ENCODE data around the gene LMCD1. TPM values are rescaled to one million over a fixed set of nuclear protein-coding genes. Genes with fewer than 3 reads are reported as not detected.

Gene LMCD1
- polyA plus RNA-seq, 2 of the 4 experiments (the other 2 are of a cell fraction) = 64.3 to 85.4 TPM

DNA sequence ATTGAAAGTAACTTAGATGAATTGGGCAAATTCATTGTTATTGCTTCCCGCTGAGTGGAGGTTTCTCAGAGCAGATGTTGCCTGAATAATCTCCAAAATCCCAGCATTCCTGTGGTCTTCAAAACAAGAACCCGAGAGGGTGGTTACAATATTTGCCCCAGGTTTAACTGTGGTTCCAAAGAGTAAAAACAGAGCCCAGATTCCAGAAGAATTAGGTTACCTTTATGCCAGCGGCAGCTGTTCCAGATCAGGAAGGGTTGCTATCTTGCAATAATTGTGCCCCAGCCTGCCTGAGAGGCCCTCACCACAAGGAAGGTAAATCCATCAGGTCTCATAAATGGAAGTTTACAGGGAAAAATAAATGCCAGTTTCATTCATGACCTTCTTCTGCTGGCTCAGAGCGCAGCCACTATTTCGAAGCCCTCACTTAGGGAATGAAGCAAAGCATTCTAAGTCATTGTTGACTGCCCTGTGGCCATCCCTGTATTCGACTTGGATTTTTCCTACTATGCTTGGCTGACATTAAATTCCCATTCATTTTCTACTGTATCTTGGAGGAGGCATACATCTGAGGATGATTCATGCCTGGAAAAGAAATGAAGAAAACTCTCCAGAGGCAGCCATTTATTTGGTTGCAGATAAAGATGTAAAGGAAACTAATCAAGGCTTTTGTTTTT is 88.4 kb downstream of the LMCD1 start:
- FAIRE-seq (no peak), ATAC-seq (no peak)
- no peak overlapping the region for H3K4me3 ChIP-seq

DNA sequence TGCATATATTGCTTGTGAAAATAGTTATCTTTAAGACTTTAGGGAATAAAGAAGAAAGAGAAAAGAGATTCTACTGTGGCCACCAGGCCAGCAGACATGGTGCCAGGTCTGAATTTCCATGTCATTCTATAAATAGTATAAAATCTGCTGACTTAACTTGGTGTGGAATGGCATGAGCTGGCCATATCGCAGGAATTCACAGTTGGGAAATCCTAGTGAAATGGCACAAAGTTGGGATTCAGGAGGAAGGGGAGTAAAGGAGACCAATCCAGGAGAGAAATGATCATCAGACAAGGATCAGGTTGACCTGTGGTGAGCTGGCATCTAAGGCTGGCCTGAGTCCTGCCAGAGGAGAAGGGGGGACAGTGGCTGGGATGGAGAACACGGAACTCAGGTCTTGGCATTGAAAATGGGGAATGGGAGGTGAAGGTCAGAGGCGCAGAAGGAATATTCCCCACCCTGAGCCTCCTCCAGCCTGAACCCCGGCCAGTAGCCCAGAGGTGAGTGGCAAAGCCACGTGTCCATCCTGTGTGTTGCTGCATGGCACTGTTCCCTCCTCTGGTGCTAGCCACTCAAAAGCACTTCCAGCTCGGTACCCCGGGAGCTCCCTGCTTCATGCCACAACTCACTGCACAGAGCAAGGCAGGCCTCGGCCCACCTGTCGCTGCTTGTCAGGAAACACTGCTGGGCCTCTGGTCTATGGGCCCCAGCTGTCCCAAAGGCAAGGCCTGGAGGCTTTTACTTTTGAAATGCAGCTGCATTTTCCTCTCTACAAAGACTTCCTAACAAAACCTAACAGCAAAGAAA is 91.6 kb downstream of the LMCD1 start:
- CTCF ChIA-PET = interaction anchor here (1.1 to 1.4 kb wide), 3 partner anchors 13 to 176 kb away, joined by 3 to 5 read pairs (median 3); partner anchors contain the start of gene OXTR
- H3K9me3 ChIP-seq = no peaks in the 10 kb centered on the region
- H3K4me2 ChIP-seq = no peak overlapping the region
- FAIRE-seq (no peak), DNase-seq (ENCODE audit: low read depth in 1 of 2, low spot score in 1 of 2) (no peak), ATAC-seq (no peak; a peak in 1 of 6 replicates)
- 81% methylated on average over 7 of the region's 9 CpGs for WGBS (ENCODE audit: missing lambda C conversion rate)
- POLR2A ChIA-PET = no interaction called here
- no peak overlapping the region for H3K4me3 ChIP-seq
- no peak overlapping the region for H3K27ac ChIP-seq
- H3K4me1 ChIP-seq = no peaks in the 10 kb centered on the region
- TF ChIP-seq KDM1A (IDR thresholded peaks at IDR 0.05; ENCODE audit: low read depth) (no peak), JUN (IDR thresholded peaks at IDR 0.05) (no peak), FOSB (CRISPR knock-in tag; IDR thresholded peaks at IDR 0.05) (no peak), MAZ (IDR thresholded peaks at IDR 0.05; ENCODE audit: borderline replicate concordance, low read depth, low read length) (no peak), GATA3 (IDR thresholded peaks at IDR 0.05; ENCODE audit: borderline replicate concordance) (no peak), FOSL2 (IDR thresholded peaks at IDR 0.05) (no peak), FOSL2 (CRISPR knock-in tag; IDR thresholded peaks at IDR 0.05) (no peak), EHF (CRISPR knock-in tag; IDR thresholded peaks at IDR 0.05) (no peak), POLR2A (IDR thresholded peaks at IDR 0.05; ENCODE audit: low read length) (no peak), HOXB13 (CRISPR knock-in tag; IDR thresholded peaks at IDR 0.05; ENCODE audit: low read depth) (no peak), PHF8 (IDR thresholded peaks at IDR 0.05; ENCODE audit: borderline replicate concordance, low read depth) (no peak), RNF2 (IDR thresholded peaks at IDR 0.05; ENCODE audit: borderline replicate concordance, low read depth) (no peak), TFCP2L1 (CRISPR knock-in tag; IDR thresholded peaks at IDR 0.05) (no peak), RARB (CRISPR knock-in tag; IDR thresholded peaks at IDR 0.05) (no peak)
- TF ChIP-seq, protein P1, sequence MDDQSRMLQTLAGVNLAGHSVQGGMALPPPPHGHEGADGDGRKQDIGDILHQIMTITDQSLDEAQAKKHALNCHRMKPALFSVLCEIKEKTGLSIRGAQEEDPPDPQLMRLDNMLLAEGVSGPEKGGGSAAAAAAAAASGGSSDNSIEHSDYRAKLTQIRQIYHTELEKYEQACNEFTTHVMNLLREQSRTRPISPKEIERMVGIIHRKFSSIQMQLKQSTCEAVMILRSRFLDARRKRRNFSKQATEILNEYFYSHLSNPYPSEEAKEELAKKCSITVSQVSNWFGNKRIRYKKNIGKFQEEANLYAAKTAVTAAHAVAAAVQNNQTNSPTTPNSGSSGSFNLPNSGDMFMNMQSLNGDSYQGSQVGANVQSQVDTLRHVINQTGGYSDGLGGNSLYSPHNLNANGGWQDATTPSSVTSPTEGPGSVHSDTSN (IDR thresholded peaks at IDR 0.05) = no peak
- TF ChIP-seq, protein P2, sequence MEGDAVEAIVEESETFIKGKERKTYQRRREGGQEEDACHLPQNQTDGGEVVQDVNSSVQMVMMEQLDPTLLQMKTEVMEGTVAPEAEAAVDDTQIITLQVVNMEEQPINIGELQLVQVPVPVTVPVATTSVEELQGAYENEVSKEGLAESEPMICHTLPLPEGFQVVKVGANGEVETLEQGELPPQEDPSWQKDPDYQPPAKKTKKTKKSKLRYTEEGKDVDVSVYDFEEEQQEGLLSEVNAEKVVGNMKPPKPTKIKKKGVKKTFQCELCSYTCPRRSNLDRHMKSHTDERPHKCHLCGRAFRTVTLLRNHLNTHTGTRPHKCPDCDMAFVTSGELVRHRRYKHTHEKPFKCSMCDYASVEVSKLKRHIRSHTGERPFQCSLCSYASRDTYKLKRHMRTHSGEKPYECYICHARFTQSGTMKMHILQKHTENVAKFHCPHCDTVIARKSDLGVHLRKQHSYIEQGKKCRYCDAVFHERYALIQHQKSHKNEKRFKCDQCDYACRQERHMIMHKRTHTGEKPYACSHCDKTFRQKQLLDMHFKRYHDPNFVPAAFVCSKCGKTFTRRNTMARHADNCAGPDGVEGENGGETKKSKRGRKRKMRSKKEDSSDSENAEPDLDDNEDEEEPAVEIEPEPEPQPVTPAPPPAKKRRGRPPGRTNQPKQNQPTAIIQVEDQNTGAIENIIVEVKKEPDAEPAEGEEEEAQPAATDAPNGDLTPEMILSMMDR (IDR thresholded peaks at IDR 0.05) = no peak
- TF ChIP-seq, protein P3, sequence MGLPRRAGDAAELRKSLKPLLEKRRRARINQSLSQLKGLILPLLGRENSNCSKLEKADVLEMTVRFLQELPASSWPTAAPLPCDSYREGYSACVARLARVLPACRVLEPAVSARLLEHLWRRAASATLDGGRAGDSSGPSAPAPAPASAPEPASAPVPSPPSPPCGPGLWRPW (IDR thresholded peaks at IDR 0.05) = no peak

More for the DNA sequence above, 88.4 kb downstream of the LMCD1 start:
- Histone ChIP-seq H3K4me1 (no peaks in the 10 kb centered on the region), H3K4me2 (no peak overlapping the region), H3K9me3 (no peaks in the 10 kb centered on the region), H3K27ac (no peak overlapping the region)
- ChIA-PET CTCF (no interaction called here), POLR2A (no interaction called here)
- TF ChIP-seq ZFP36 (IDR thresholded peaks at IDR 0.05; ENCODE audit: borderline replicate concordance, partially characterized antibody) = no peak
- no peak for TF ChIP-seq CEBPB (IDR thresholded peaks at IDR 0.05)
- no peak for TF ChIP-seq RFX5 (IDR thresholded peaks at IDR 0.05)
- TF ChIP-seq RARB (CRISPR knock-in tag; IDR thresholded peaks at IDR 0.05) = no peak
- TF ChIP-seq POLR2A (IDR thresholded peaks at IDR 0.05; ENCODE audit: low read length) = no peak
- TF ChIP-seq CBX2 (IDR thresholded peaks at IDR 0.05; ENCODE audit: borderline replicate concordance, low read depth) = no peak
- TF ChIP-seq, protein P4, sequence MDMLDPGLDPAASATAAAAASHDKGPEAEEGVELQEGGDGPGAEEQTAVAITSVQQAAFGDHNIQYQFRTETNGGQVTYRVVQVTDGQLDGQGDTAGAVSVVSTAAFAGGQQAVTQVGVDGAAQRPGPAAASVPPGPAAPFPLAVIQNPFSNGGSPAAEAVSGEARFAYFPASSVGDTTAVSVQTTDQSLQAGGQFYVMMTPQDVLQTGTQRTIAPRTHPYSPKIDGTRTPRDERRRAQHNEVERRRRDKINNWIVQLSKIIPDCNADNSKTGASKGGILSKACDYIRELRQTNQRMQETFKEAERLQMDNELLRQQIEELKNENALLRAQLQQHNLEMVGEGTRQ (IDR thresholded peaks at IDR 0.05) = no peak
- TF ChIP-seq, protein P2 (IDR thresholded peaks at IDR 0.05) = no peak
- TF ChIP-seq JUNB (IDR thresholded peaks at IDR 0.05) = no peak
- 71% methylated on average over 6 of the region's 6 CpGs for WGBS (ENCODE audit: missing lambda C conversion rate)
- DNase-seq (ENCODE audit: low read depth in 1 of 2, low spot score in 1 of 2) = no peak
